HepG2 (cell line): ENCODE results near the gene MGST2. TPM values are rescaled to one million over a fixed set of nuclear protein-coding genes. Genes with fewer than 3 reads are reported as not detected.
A peak's percentile ranks its signal among the peaks of the same experiment; 100 is the strongest.

ENCODE experiments used
- AHR ChIP-seq: IDR thresholded peaks from 2 replicates; pipeline ENCODE4 v1.6.1; 2018; ENCODE audit warnings: missing genetic modification reagents, missing compliant biosample characterization
- CBFB ChIP-seq: sonication (generic); formaldehyde crosslinking; IDR thresholded peaks from 2 replicates; pipeline ENCODE4 v1.4.0; 2020; ENCODE audit warnings: missing genetic modification reagents
- FOXA1 ChIP-seq, 2 experiments: fragments of 450-650 bp in 1 of 2; sonication (generic) in 1 of 2; formaldehyde crosslinking in 1 of 2; IDR thresholded peaks; 2 replicates each; pipeline versions ENCODE4 v1.4.0 to v1.6.1; 2016 to 2020; ENCODE audit warnings: missing genetic modification reagents in 1 of 2
- HIVEP1 ChIP-seq: sonication (generic); formaldehyde crosslinking; IDR thresholded peaks from 2 replicates; pipeline ENCODE4 v1.4.0; 2020; ENCODE audit warnings: mild to moderate bottlenecking, missing genetic modification reagents
- SALL2 ChIP-seq: sonication (generic); formaldehyde crosslinking; IDR thresholded peaks from 2 replicates; pipeline ENCODE4 v1.8.1; 2023; ENCODE audit warnings: mild to moderate bottlenecking, missing genetic modification reagents, inconsistent platforms
- SMARCE1 ChIP-seq: fragments of 450-650 bp; IDR thresholded peaks from 2 replicates; pipeline ENCODE4 v1.6.1; 2017; ENCODE audit warnings: borderline replicate concordance
- SP4 ChIP-seq: sonication (generic); formaldehyde crosslinking; IDR thresholded peaks from 2 replicates; pipeline ENCODE4 v1.8.1; 2023; ENCODE audit warnings: mild to moderate bottlenecking, missing genetic modification reagents
- TARDBP ChIP-seq: sonication (generic); formaldehyde crosslinking; IDR thresholded peaks from 2 replicates; pipeline ENCODE4 v1.8.0; 2022; ENCODE audit warnings: mild to moderate bottlenecking, missing genetic modification reagents
- TBL1XR1 ChIP-seq: fragments of 150-350 bp; IDR thresholded peaks from 2 replicates; pipeline ENCODE4 v1.6.1; 2014; ENCODE audit warnings: borderline replicate concordance, low read length; ENCODE audit not compliant: partially characterized antibody
- ZNF264 ChIP-seq: sonication (generic); formaldehyde crosslinking; IDR thresholded peaks from 2 replicates; pipeline ENCODE4 v1.4.0; 2020; ENCODE audit warnings: missing genetic modification reagents
- ZNF33B ChIP-seq: sonication (generic); formaldehyde crosslinking; IDR thresholded peaks from 2 replicates; pipeline ENCODE4 v1.5.1; 2020; ENCODE audit warnings: mild to moderate bottlenecking, missing genetic modification reagents
- ZNF510 ChIP-seq: sonication (generic); formaldehyde crosslinking; IDR thresholded peaks from 2 replicates; pipeline ENCODE4 v1.4.0; 2020; ENCODE audit warnings: low read depth, mild to moderate bottlenecking, missing genetic modification reagents
- ZNF550 ChIP-seq: sonication (generic); formaldehyde crosslinking; IDR thresholded peaks from 2 replicates; pipeline ENCODE4 v1.4.0; 2020; ENCODE audit warnings: mild to moderate bottlenecking, missing genetic modification reagents, borderline replicate concordance
- ZSCAN25 ChIP-seq: sonication (generic); formaldehyde crosslinking; IDR thresholded peaks from 2 replicates; pipeline ENCODE4 v1.8.0; 2022; ENCODE audit warnings: mild to moderate bottlenecking, missing genetic modification reagents
- polyA plus RNA-seq, 8 experiments: library from polyadenylated mRNA; depleted of rRNA in 3 of 8; stranded (reverse) in 7 of 8; unstranded in 1 of 8; fragments of >200 nt; fragmentation: Illumina TruSeq in 4 of 8; extraction: Trizol in 4 of 8; gene quantifications; 2 replicates each; pipeline versions ENCODE4 v1.2.1 to v1.2.3, GENCODE V29; 2011 to 2016; ENCODE audit warnings: low read depth in 4 of 8, missing spikeins in 1 of 8, mixed read lengths in 1 of 8; ENCODE audit not compliant: insufficient read depth in 1 of 8
- total RNA-seq, 5 experiments: library from RNA; depleted of rRNA; stranded (reverse); fragments of >200 nt; fragmentation: Illumina TruSeq; extraction: Trizol; gene quantifications; 2 replicates each; pipeline ENCODE4 v1.2.3, GENCODE V29; 2016; ENCODE audit warnings: low read depth in 1 of 5
- TF ChIP-seq, protein P1 (sequence below): sonication (generic); formaldehyde crosslinking; IDR thresholded peaks from 2 replicates; pipeline ENCODE4 v1.4.0; 2020; ENCODE audit warnings: missing genetic modification reagents
- TF ChIP-seq, protein P2 (sequence below): sonication (generic); IDR thresholded peaks from 2 replicates; pipeline ENCODE4 v1.6.1; 2016; ENCODE audit warnings: low read depth, borderline replicate concordance
- TF ChIP-seq, protein P3 (sequence below): sonication (generic); formaldehyde crosslinking; IDR thresholded peaks from 2 replicates; pipeline ENCODE4 v1.9.0; 2022; ENCODE audit warnings: low read depth, missing genetic modification reagents
- TF ChIP-seq, protein P4 (sequence below): sonication (generic); formaldehyde crosslinking; IDR thresholded peaks from 2 replicates; pipeline ENCODE4 v1.5.1; 2020; ENCODE audit warnings: mild to moderate bottlenecking, missing genetic modification reagents, borderline replicate concordance

Gene MGST2
- total and polyA plus RNA-seq, 2 of the 13 experiments (the other 11 are each of a cell fraction or from before 2014, with no cell fraction given): 205 to 416 TPM

DNA sequence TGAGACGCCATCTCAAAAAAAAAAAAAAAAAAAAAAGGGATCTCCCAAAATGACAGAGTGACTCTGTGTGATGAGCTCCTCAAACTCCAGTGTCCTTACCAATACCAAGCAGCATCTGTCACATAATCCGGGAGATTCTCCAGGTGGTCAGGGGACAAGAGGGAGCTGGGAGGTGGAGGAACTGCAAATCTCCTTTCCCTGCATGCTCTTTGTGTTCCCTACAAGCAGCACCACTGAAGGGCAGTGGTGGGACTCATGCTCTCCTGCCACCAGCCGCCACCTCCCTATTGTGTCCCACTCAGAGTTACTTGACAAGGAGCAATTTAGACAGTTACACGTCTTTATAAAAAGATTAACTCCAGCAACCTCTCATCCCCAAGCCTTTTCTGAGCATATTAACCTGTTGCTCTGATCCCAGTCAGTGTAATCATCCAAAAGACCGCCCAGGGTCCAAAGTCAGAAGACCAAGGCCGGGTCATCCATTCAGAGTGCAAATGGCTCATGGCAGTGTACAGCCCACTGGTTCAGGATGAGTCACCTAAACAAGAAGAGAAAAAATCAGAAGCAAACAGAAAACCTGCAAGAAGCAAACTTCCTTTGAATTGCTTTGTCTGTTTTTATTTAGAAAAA is 23.6 kb downstream of the MGST2 start (continued):
- TF ChIP-seq, protein P1, sequence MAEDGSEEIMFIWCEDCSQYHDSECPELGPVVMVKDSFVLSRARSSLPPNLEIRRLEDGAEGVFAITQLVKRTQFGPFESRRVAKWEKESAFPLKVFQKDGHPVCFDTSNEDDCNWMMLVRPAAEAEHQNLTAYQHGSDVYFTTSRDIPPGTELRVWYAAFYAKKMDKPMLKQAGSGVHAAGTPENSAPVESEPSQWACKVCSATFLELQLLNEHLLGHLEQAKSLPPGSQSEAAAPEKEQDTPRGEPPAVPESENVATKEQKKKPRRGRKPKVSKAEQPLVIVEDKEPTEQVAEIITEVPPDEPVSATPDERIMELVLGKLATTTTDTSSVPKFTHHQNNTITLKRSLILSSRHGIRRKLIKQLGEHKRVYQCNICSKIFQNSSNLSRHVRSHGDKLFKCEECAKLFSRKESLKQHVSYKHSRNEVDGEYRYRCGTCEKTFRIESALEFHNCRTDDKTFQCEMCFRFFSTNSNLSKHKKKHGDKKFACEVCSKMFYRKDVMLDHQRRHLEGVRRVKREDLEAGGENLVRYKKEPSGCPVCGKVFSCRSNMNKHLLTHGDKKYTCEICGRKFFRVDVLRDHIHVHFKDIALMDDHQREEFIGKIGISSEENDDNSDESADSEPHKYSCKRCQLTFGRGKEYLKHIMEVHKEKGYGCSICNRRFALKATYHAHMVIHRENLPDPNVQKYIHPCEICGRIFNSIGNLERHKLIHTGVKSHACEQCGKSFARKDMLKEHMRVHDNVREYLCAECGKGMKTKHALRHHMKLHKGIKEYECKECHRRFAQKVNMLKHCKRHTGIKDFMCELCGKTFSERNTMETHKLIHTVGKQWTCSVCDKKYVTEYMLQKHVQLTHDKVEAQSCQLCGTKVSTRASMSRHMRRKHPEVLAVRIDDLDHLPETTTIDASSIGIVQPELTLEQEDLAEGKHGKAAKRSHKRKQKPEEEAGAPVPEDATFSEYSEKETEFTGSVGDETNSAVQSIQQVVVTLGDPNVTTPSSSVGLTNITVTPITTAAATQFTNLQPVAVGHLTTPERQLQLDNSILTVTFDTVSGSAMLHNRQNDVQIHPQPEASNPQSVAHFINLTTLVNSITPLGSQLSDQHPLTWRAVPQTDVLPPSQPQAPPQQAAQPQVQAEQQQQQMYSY (CRISPR knock-in tag): no peak
- TF ChIP-seq SP4 (CRISPR knock-in tag) (no peak), TBL1XR1 (peak; percentile 59), CBFB (CRISPR knock-in tag) (no peak), TARDBP (CRISPR knock-in tag) (peak; percentile 84), FOXA1 (IDR thresholded peaks at IDR 0.05) (no peak), FOXA1 (CRISPR knock-in tag; IDR thresholded peaks at IDR 0.05) (peak; percentile 68; the same call in 1 of the 2 replicates), ZNF510 (CRISPR knock-in tag) (no peak), ZNF550 (CRISPR knock-in tag) (no peak), ZSCAN25 (0 out of 2 replicates have a peak, but pooled peaks have one; percentile 49), SMARCE1 (peak; percentile 82), ZNF33B (no peak), ZNF264 (CRISPR knock-in tag) (peak; percentile 77; the same call in 1 of the 2 replicates), AHR (CRISPR knock-in tag) (no peak), SALL2 (CRISPR knock-in tag) (peak; percentile 49; the same call in 1 of the 2 replicates), HIVEP1 (CRISPR knock-in tag) (no peak)
- TF ChIP-seq, protein P2, sequence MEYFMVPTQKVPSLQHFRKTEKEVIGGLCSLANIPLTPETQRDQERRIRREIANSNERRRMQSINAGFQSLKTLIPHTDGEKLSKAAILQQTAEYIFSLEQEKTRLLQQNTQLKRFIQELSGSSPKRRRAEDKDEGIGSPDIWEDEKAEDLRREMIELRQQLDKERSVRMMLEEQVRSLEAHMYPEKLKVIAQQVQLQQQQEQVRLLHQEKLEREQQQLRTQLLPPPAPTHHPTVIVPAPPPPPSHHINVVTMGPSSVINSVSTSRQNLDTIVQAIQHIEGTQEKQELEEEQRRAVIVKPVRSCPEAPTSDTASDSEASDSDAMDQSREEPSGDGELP: peak; percentile 61; the same call in 1 of the 2 replicates
- TF ChIP-seq, protein P3, sequence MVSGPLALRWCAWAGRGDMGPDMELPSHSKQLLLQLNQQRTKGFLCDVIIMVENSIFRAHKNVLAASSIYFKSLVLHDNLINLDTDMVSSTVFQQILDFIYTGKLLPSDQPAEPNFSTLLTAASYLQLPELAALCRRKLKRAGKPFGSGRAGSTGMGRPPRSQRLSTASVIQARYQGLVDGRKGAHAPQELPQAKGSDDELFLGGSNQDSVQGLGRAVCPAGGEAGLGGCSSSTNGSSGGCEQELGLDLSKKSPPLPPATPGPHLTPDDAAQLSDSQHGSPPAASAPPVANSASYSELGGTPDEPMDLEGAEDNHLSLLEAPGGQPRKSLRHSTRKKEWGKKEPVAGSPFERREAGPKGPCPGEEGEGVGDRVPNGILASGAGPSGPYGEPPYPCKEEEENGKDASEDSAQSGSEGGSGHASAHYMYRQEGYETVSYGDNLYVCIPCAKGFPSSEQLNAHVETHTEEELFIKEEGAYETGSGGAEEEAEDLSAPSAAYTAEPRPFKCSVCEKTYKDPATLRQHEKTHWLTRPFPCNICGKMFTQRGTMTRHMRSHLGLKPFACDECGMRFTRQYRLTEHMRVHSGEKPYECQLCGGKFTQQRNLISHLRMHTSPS (CRISPR knock-in tag): no peak
- TF ChIP-seq, protein P4, sequence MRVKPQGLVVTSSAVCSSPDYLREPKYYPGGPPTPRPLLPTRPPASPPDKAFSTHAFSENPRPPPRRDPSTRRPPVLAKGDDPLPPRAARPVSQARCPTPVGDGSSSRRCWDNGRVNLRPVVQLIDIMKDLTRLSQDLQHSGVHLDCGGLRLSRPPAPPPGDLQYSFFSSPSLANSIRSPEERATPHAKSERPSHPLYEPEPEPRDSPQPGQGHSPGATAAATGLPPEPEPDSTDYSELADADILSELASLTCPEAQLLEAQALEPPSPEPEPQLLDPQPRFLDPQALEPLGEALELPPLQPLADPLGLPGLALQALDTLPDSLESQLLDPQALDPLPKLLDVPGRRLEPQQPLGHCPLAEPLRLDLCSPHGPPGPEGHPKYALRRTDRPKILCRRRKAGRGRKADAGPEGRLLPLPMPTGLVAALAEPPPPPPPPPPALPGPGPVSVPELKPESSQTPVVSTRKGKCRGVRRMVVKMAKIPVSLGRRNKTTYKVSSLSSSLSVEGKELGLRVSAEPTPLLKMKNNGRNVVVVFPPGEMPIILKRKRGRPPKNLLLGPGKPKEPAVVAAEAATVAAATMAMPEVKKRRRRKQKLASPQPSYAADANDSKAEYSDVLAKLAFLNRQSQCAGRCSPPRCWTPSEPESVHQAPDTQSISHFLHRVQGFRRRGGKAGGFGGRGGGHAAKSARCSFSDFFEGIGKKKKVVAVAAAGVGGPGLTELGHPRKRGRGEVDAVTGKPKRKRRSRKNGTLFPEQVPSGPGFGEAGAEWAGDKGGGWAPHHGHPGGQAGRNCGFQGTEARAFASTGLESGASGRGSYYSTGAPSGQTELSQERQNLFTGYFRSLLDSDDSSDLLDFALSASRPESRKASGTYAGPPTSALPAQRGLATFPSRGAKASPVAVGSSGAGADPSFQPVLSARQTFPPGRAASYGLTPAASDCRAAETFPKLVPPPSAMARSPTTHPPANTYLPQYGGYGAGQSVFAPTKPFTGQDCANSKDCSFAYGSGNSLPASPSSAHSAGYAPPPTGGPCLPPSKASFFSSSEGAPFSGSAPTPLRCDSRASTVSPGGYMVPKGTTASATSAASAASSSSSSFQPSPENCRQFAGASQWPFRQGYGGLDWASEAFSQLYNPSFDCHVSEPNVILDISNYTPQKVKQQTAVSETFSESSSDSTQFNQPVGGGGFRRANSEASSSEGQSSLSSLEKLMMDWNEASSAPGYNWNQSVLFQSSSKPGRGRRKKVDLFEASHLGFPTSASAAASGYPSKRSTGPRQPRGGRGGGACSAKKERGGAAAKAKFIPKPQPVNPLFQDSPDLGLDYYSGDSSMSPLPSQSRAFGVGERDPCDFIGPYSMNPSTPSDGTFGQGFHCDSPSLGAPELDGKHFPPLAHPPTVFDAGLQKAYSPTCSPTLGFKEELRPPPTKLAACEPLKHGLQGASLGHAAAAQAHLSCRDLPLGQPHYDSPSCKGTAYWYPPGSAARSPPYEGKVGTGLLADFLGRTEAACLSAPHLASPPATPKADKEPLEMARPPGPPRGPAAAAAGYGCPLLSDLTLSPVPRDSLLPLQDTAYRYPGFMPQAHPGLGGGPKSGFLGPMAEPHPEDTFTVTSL: peak; percentile 98
